ENCODE measurements around the gene FOXI1.

The FOXI1 gene

GRCh38 chr5:170141636-170142035 lies 35.9 kb downstream of the FOXI1 start:
- H4K20me1 ChIP-seq: peaks cover 0 to 4% (median 0%) of the 10 kb centered on the region in 11 experiments; a peak in 1 of 22 replicates
- no peak overlapping the region for H3K9ac ChIP-seq
- H3K4me3 ChIP-seq: no peak overlapping the region
- no peaks in the 10 kb centered on the region for H3K9me3 ChIP-seq (replicated peaks in 1 of 11)
- peak overlapping the region in 7 of 11 experiments; percentile 2 to 44 (median 10); a peak in 9 of 22 replicates for H3K4me2 ChIP-seq
- H3K27ac ChIP-seq: no peak overlapping the region
- peaks cover 0 to 25% (median 10%) of the 10 kb centered on the region in 10 experiments; a peak in 12 of 20 replicates for H3K4me1 ChIP-seq
- no peaks in the 10 kb centered on the region for H3K27me3 ChIP-seq
- H3K36me3 ChIP-seq: no peaks in the 10 kb centered on the region
- TF ChIP-seq Cebpa-rat (IDR thresholded peaks at IDR 0.05): no peak

GRCh38 chr5:170142196-170142595 lies 36.5 kb downstream of the FOXI1 start:
- Histone ChIP-seq H3K4me3 (no peak overlapping the region), H4K20me1 (peaks cover 0 to 4% (median 0%) of the 10 kb centered on the region in 11 experiments; a peak in 1 of 22 replicates), H3K9me3 (replicated peaks in 1 of 11) (no peaks in the 10 kb centered on the region), H3K27me3 (no peaks in the 10 kb centered on the region), H3K9ac (no peak overlapping the region), H3K27ac (no peak overlapping the region), H3K4me1 (peaks cover 0 to 25% (median 10%) of the 10 kb centered on the region in 10 experiments; a peak in 12 of 20 replicates), H3K36me3 (no peaks in the 10 kb centered on the region), H3K4me2 (no peak overlapping the region)
- no peak for TF ChIP-seq Cebpa-rat (IDR thresholded peaks at IDR 0.05)

- Histone ChIP-seq H3K4me1 (peaks cover 0 to 25% (median 10%) of the 10 kb centered on the region in 10 experiments; a peak in 12 of 20 replicates), H3K9me3 (replicated peaks in 1 of 11) (no peaks in the 10 kb centered on the region), H4K20me1 (peaks cover 0 to 4% (median 0%) of the 10 kb centered on the region in 11 experiments; a peak in 1 of 22 replicates), H3K4me3 (no peak overlapping the region), H3K9ac (no peak overlapping the region), H3K36me3 (no peaks in the 10 kb centered on the region), H3K27me3 (no peaks in the 10 kb centered on the region), H3K4me2 (no peak overlapping the region), H3K27ac (no peak overlapping the region)
- TF ChIP-seq Cebpa-rat (IDR thresholded peaks at IDR 0.05): no peak
Observed at GRCh38 chr5:170143091-170143490, 37.4 kb downstream of the FOXI1 start.

- Histone ChIP-seq H3K27ac (no peak overlapping the region), H4K20me1 (peaks cover 0 to 4% (median 0%) of the 10 kb centered on the region in 11 experiments; a peak in 1 of 22 replicates), H3K4me2 (no peak overlapping the region), H3K27me3 (no peaks in the 10 kb centered on the region), H3K4me1 (peaks cover 0 to 25% (median 10%) of the 10 kb centered on the region in 10 experiments; a peak in 12 of 20 replicates), H3K9ac (no peak overlapping the region), H3K4me3 (no peak overlapping the region), H3K9me3 (replicated peaks in 1 of 11) (no peaks in the 10 kb centered on the region), H3K36me3 (no peaks in the 10 kb centered on the region)
- no peak for TF ChIP-seq Cebpa-rat (IDR thresholded peaks at IDR 0.05)
Observed at GRCh38 chr5:170143710-170144109, 38.0 kb downstream of the FOXI1 start.

- H3K4me1 ChIP-seq: peaks cover 0 to 21% (median 10%) of the 10 kb centered on the region in 10 experiments; a peak in 12 of 20 replicates
- no peaks in the 10 kb centered on the region for H3K36me3 ChIP-seq
- H3K27ac ChIP-seq: no peak overlapping the region
- H4K20me1 ChIP-seq: peaks cover 0 to 4% (median 0%) of the 10 kb centered on the region in 11 experiments; a peak in 1 of 22 replicates
- H3K9ac ChIP-seq: no peak overlapping the region
- TF ChIP-seq Cebpa-rat (IDR thresholded peaks at IDR 0.05): no peak
- no peak overlapping the region for H3K4me2 ChIP-seq
- no peak overlapping the region for H3K4me3 ChIP-seq
- no peaks in the 10 kb centered on the region for H3K27me3 ChIP-seq
- H3K9me3 ChIP-seq (replicated peaks in 1 of 11): no peaks in the 10 kb centered on the region
Observed at GRCh38 chr5:170144286-170145023, 38.8 kb downstream of the FOXI1 start.

GRCh38 chr5:170145462-170145861 lies 39.8 kb downstream of the FOXI1 start:
- Histone ChIP-seq H3K9ac (no peak overlapping the region), H3K27ac (no peak overlapping the region), H3K36me3 (no peaks in the 10 kb centered on the region), H3K4me1 (peaks cover 0 to 14% (median 10%) of the 10 kb centered on the region in 10 experiments; a peak in 12 of 20 replicates), H3K27me3 (no peaks in the 10 kb centered on the region), H3K4me2 (no peak overlapping the region), H3K9me3 (replicated peaks in 1 of 11) (no peaks in the 10 kb centered on the region), H3K4me3 (no peak overlapping the region), H4K20me1 (peaks cover 0 to 4% (median 0%) of the 10 kb centered on the region in 11 experiments; a peak in 1 of 22 replicates)
- TF ChIP-seq Cebpa-rat (IDR thresholded peaks at IDR 0.05): no peak

- TF ChIP-seq Cebpa-rat (IDR thresholded peaks at IDR 0.05): no peak
- H3K9me3 ChIP-seq (replicated peaks in 1 of 11): no peaks in the 10 kb centered on the region
- H3K27me3 ChIP-seq: no peaks in the 10 kb centered on the region
- peaks cover 0 to 3% (median 0%) of the 10 kb centered on the region in 10 experiments; a peak in 1 of 20 replicates for H3K4me1 ChIP-seq
- H3K4me2 ChIP-seq: no peak overlapping the region
- no peaks in the 10 kb centered on the region for H3K36me3 ChIP-seq
- H3K9ac ChIP-seq: no peak overlapping the region
- no peak overlapping the region for H3K27ac ChIP-seq
- no peak overlapping the region for H3K4me3 ChIP-seq
- no peaks in the 10 kb centered on the region for H4K20me1 ChIP-seq
Observed at GRCh38 chr5:170147051-170147752, 41.5 kb downstream of the FOXI1 start.

GRCh38 chr5:170147753-170148264 lies 42.1 kb downstream of the FOXI1 start:
- H3K9ac ChIP-seq: no peak overlapping the region
- no peaks in the 10 kb centered on the region for H3K36me3 ChIP-seq
- H3K27ac ChIP-seq: no peak overlapping the region
- no peaks in the 10 kb centered on the region for H4K20me1 ChIP-seq
- H3K9me3 ChIP-seq (replicated peaks in 1 of 11): no peaks in the 10 kb centered on the region
- H3K4me1 ChIP-seq: no peaks in the 10 kb centered on the region
- H3K4me3 ChIP-seq: no peak overlapping the region
- TF ChIP-seq Cebpa-rat (IDR thresholded peaks at IDR 0.05): no peak
- no peaks in the 10 kb centered on the region for H3K27me3 ChIP-seq
- no peak overlapping the region for H3K4me2 ChIP-seq
